ENCODE results near the gene ADAM8.

GRCh38 chr10:133258818-133259601 lies 17.7 kb downstream of the ADAM8 start:
- TF ChIP-seq CTCF (IDR thresholded peaks at IDR 0.05): peak in 1 of 6 experiments; percentile 4
- peak in 1 of 4 donors; percentile 74 for TF ChIP-seq POLR2A (IDR thresholded peaks at IDR 0.05)
